Muscle of leg (tissue), 11 donors: ENCODE measurements around the gene KCNQ1OT1. TPM values are rescaled to one million over a fixed set of nuclear protein-coding genes. Genes with fewer than 3 reads are reported as not detected.

Experiments
- DNase-seq: peaks from one replicate; pipeline ENCODE4 v3.0.0; 2013
- H3K27ac ChIP-seq: one replicate; pipeline ENCODE4 v1.5.1; 2013; ENCODE audit warnings: mild to moderate bottlenecking, low read length, control low read depth
- H3K27me3 ChIP-seq: one replicate; pipeline ENCODE4 v1.6.1; 2013; ENCODE audit warnings: low read length; ENCODE audit not compliant: control insufficient read depth, insufficient read depth
- H3K36me3 ChIP-seq: one replicate; pipeline ENCODE4 v1.6.1; 2013; ENCODE audit warnings: low read length; ENCODE audit not compliant: control insufficient read depth, insufficient read depth
- H3K4me1 ChIP-seq: one replicate; pipeline ENCODE4 v1.6.1; 2013; ENCODE audit warnings: low read length; ENCODE audit not compliant: control insufficient read depth, insufficient read depth
- H3K4me3 ChIP-seq: one replicate; pipeline ENCODE4 v1.5.1; 2013; ENCODE audit warnings: low read length, control low read depth
- H3K9me3 ChIP-seq: replicated peaks from 2 replicates; pipeline ENCODE4 v1.6.1; 2013; ENCODE audit warnings: low read depth, low read length; ENCODE audit not compliant: control insufficient read depth
- WGBS: methylation state at CpG from one replicate; pipeline ENCODE4 v1.1.5; 2013; ENCODE audit warnings: missing lambda C conversion rate; ENCODE audit not compliant: insufficient coverage; 5-methylcytosine and 5-hydroxymethylcytosine counted together
- polyA plus RNA-seq, 8 donors: library from polyadenylated mRNA; unstranded; fragments of 120-200 nt; gene quantifications; one replicate each; pipeline versions ENCODE4 v1.2.1 to v1.2.3, GENCODE V29; 2013; ENCODE audit warnings: inconsistent platforms in 1 of 8, low replicate concordance in 1 of 8; ENCODE audit not compliant: insufficient read length in 8 of 8, insufficient read depth in 1 of 8
- total RNA-seq: library from RNA; stranded (reverse); fragments of 120-200 nt; gene quantifications from one replicate; pipeline ENCODE4 v1.2.4, GENCODE V29; 2013

The KCNQ1OT1 gene
- total and polyA plus RNA-seq, 9 donors: 0.45 to 10.8 (median 1.00) TPM

DNA sequence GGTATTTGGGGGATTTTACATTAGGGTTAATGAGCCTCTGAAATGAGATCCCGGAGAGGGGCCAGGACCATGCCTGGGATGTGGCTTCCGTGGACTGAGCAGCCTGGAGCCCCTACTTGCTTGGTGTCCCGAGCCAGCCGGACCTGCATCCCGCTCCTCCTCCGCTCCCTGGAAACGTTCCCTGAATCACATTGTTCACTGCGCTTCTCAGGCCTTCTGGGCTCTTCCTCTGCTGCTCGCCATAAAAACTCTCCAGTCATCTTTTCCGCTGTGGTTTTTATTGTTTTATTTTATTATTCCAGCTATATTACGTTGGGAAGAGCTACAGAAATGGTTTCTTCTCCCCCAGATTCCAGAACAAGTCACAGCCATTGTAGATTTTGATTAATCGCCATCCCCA is 13.3 kb upstream of the KCNQ1OT1 start:
- Histone ChIP-seq H3K36me3 (no peaks in the 10 kb centered on the region), H3K9me3 (no peaks in the 10 kb centered on the region), H3K27me3 (no peaks in the 10 kb centered on the region), H3K4me3 (no peak overlapping the region), H3K4me1 (peaks cover 78% of the 10 kb centered on the region), H3K27ac (peak overlapping the region; percentile 96)
- WGBS: 21% methylated on average over 4 of the region's 12 CpGs
- peak; percentile 95 for DNase-seq

- H3K4me1 ChIP-seq: peaks cover 76% of the 10 kb centered on the region
- peaks cover 2% of the 10 kb centered on the region for H3K9me3 ChIP-seq
- H3K27ac ChIP-seq: no peak overlapping the region
- 83% methylated on average over 3 of the region's 6 CpGs for WGBS
- H3K27me3 ChIP-seq: no peaks in the 10 kb centered on the region
- no peaks in the 10 kb centered on the region for H3K36me3 ChIP-seq
- DNase-seq: no peak
- H3K4me3 ChIP-seq: no peak overlapping the region
Observed at GRCh38 chr11:2711161-2711560, 11.4 kb upstream of the KCNQ1OT1 start.

- peak; percentile 65 for DNase-seq
- no peak overlapping the region for H3K4me3 ChIP-seq
- H3K27ac ChIP-seq: peak overlapping the region; percentile 89
Observed at GRCh38 chr11:2709429-2709828, 9.6 kb upstream of the KCNQ1OT1 start.

DNA sequence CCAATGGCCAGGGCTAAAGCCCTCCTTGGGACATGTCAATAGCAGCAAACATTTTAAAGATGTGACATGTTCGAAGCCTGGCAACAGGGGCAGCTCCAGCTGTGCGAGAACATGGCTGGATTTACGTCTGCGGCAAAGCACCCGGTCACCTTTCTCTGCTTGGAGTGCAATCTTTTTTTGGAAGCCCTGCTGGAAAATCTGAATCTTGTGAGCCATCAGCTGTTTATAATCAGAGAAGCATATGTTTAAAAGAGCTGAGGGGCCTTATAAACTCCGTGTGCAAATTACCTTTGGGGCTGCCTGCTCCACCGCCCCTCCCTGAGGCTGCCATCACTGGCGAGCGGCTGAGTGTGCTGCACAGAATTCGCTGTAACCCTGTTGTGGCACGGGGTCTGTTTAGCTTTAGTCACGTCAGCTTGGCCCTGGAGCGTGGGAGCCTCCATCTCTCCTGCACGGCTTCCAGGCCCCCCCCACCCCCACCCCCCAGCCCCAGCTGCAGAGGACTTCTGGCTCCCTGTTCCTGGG is 9.0 kb upstream of the KCNQ1OT1 start:
- no peak overlapping the region for H3K4me3 ChIP-seq
- H3K4me1 ChIP-seq: peaks cover 77% of the 10 kb centered on the region
- DNase-seq: peak; percentile 99
- peaks cover 2% of the 10 kb centered on the region for H3K9me3 ChIP-seq
- peak overlapping the region; percentile 89 for H3K27ac ChIP-seq
- no peaks in the 10 kb centered on the region for H3K36me3 ChIP-seq
- WGBS: 5% methylated on average over 10 of the region's 14 CpGs
- H3K27me3 ChIP-seq: no peaks in the 10 kb centered on the region

More at GRCh38 chr11:2709429-2709828, 9.6 kb upstream of the KCNQ1OT1 start:
- WGBS: 17% methylated on average over 6 of the region's 8 CpGs
- H3K4me1 ChIP-seq: peaks cover 77% of the 10 kb centered on the region
- H3K27me3 ChIP-seq: no peaks in the 10 kb centered on the region
- no peaks in the 10 kb centered on the region for H3K36me3 ChIP-seq
- peaks cover 2% of the 10 kb centered on the region for H3K9me3 ChIP-seq

- no peaks in the 10 kb centered on the region for H3K36me3 ChIP-seq
- 11% methylated on average over 9 of the region's 11 CpGs for WGBS
- peak; percentile 88 for DNase-seq
- no peak overlapping the region for H3K4me3 ChIP-seq
- H3K27ac ChIP-seq: peak overlapping the region; percentile 89
- H3K4me1 ChIP-seq: peaks cover 77% of the 10 kb centered on the region
- no peaks in the 10 kb centered on the region for H3K27me3 ChIP-seq
- peaks cover 2% of the 10 kb centered on the region for H3K9me3 ChIP-seq
Observed at GRCh38 chr11:2708151-2708581, 8.4 kb upstream of the KCNQ1OT1 start.

- no peak overlapping the region for H3K4me3 ChIP-seq
- peaks cover 2% of the 10 kb centered on the region for H3K9me3 ChIP-seq
- H3K4me1 ChIP-seq: peaks cover 77% of the 10 kb centered on the region
- peak overlapping the region; percentile 89 for H3K27ac ChIP-seq
- no peaks in the 10 kb centered on the region for H3K36me3 ChIP-seq
- no peak for DNase-seq
- WGBS: 63% methylated on average over 6 of the region's 7 CpGs
- no peaks in the 10 kb centered on the region for H3K27me3 ChIP-seq
Observed at GRCh38 chr11:2707736-2708135, 7.9 kb upstream of the KCNQ1OT1 start.

GRCh38 chr11:2706321-2706720 is 6.5 kb upstream of the KCNQ1OT1 start:
- Histone ChIP-seq H3K4me3 (no peak overlapping the region), H3K27ac (peak overlapping the region; percentile 74), H3K36me3 (no peaks in the 10 kb centered on the region), H3K9me3 (peaks cover 2% of the 10 kb centered on the region), H3K27me3 (no peaks in the 10 kb centered on the region), H3K4me1 (peaks cover 79% of the 10 kb centered on the region)
- DNase-seq: no peak
- WGBS: no CpG with 5 or more reads among the region's 1 CpG

GRCh38 chr11:2704896-2705606 is 5.3 kb upstream of the KCNQ1OT1 start:
- Histone ChIP-seq H3K36me3 (no peaks in the 10 kb centered on the region), H3K4me1 (peaks cover 87% of the 10 kb centered on the region), H3K9me3 (peaks cover 2% of the 10 kb centered on the region), H3K4me3 (no peak overlapping the region), H3K27ac (peak overlapping the region; percentile 94), H3K27me3 (no peaks in the 10 kb centered on the region)
- 61% methylated on average over 7 of the region's 14 CpGs for WGBS
- DNase-seq: peak; percentile 91

DNA sequence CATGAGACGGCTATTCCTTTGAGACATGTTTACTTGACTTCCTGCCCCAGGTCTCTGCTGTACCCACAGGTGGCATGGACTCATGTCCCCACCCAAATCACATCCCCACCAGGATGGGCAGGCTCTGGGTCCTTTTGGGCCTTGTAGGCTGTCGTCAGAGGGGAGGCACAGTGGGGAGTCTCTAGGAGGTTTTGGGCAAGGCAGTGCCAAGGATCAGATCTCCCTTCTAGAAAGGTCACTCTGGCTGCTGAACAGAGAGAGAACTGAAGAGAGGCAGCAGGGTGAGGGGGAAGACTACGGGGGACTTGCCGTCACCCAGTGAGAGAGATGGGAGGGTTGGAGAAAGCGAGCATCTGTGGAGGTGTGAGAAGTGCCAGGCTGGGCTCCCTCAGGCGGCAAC is 4.6 kb upstream of the KCNQ1OT1 start:
- Histone ChIP-seq H3K4me1 (peaks cover 84% of the 10 kb centered on the region), H3K27me3 (no peaks in the 10 kb centered on the region), H3K36me3 (no peaks in the 10 kb centered on the region), H3K9me3 (peaks cover 2% of the 10 kb centered on the region), H3K4me3 (no peak overlapping the region), H3K27ac (peak overlapping the region; percentile 94)
- 79% methylated on average over 6 of the region's 6 CpGs for WGBS
- no peak for DNase-seq

DNA sequence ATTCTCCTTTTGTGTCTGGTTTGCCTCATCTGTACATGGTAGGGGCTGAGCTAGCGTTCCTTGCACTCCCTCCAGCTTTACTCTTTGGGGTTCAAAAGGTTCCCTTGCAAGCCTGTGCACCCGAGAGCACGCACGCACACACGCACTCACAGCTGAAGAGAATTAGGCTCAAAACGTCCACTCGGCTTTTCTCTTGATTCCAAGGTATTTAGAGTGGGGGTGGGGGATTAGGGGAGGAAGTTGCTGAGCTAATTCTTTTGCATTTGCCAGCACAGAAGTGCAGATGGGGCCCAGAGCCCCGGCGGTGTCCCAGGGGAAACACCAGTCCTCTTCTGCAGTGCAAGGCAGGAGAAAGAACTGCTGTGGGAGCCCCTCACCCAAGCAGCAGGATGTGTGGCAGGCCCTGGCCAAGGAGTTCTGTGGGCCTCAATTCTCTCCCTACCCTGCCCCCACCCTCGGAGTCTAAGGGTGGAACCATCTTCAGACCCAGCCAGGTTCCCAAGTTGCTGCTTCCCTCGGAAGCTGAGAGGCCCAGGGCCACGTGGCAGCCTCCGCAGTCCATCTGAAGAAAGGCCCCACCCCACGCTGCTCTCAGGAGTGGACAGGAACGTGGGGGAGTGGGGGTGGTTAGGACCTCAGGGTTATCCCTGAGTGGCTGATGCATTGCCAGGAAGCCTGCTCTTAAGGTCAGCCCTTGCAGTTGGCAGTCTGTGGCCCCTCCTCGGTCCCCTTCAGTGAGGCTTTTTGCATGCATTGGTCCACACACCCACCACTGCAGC is 3.8 kb upstream of the KCNQ1OT1 start:
- WGBS: 10% methylated on average over 7 of the region's 16 CpGs

More for the DNA sequence above, 3.8 kb upstream of the KCNQ1OT1 start:
- DNase-seq: peak; percentile 88
- peak overlapping the region; percentile 94 for H3K27ac ChIP-seq
- no peaks in the 10 kb centered on the region for H3K36me3 ChIP-seq
- no peaks in the 10 kb centered on the region for H3K27me3 ChIP-seq
- H3K4me3 ChIP-seq: no peak overlapping the region
- peaks cover 2% of the 10 kb centered on the region for H3K9me3 ChIP-seq
- peaks cover 80% of the 10 kb centered on the region for H3K4me1 ChIP-seq
